Body of pancreas (tissue), 4 donors: ENCODE measurements around the gene RNF152. TPM values are rescaled to one million over a fixed set of nuclear protein-coding genes. Genes with fewer than 3 reads are reported as not detected.

ENCODE experiments used
- ATAC-seq: fragments of 150-250 bp; one replicate; pipeline ENCODE4 v1.9.1; 2016
- DNase-seq, 4 donors: peaks; one replicate each; pipeline ENCODE4 v3.0.0-alpha.2; 2019
- H3K27ac ChIP-seq, 4 donors: fragments of 200-600 bp; sonication (generic); 1 replicate in 3 of 4; 2 replicates in 1 of 4; pipeline versions ENCODE4 v1.5.1 to v1.6.1; 2016 to 2019; ENCODE audit warnings: mild to moderate bottlenecking in 1 of 4, mixed read lengths in 1 of 4, moderate library complexity in 1 of 4
- H3K27me3 ChIP-seq, 2 donors: fragments of 200-600 bp; sonication (generic); one replicate each; pipeline ENCODE4 v1.6.0; 2016; ENCODE audit warnings: mild to moderate bottlenecking in 1 of 2
- H3K36me3 ChIP-seq, 2 donors: fragments of 200-600 bp; sonication (generic); replicated peaks in 1 of 2; 2 replicates each; pipeline ENCODE4 v1.5.1; 2016; ENCODE audit warnings: low read depth in 2 of 2; ENCODE audit not compliant: insufficient read depth in 1 of 2
- H3K4me1 ChIP-seq: fragments of 200-600 bp; sonication (generic); one replicate; pipeline ENCODE4 v1.6.0; 2016
- H3K4me3 ChIP-seq, 2 donors: fragments of 200-600 bp; sonication (generic); 1 replicate in 1 of 2; 2 replicates in 1 of 2; pipeline ENCODE4 v1.5.1; 2016 to 2019
- H3K9me3 ChIP-seq, 3 donors: fragments of 200-600 bp; sonication (generic); 1 replicate in 2 of 3; 2 replicates in 1 of 3; pipeline ENCODE4 v1.5.1; 2016
- POLR2A ChIP-seq, 3 donors: fragments of 450-650 bp; IDR thresholded peaks; one replicate each; pipeline ENCODE4 v1.6.1; 2016; ENCODE audit warnings: antibody characterized with exemption in 3 of 3, mild to moderate bottlenecking in 2 of 3
- WGBS, 2 donors: methylation state at CpG; one replicate each; pipeline ENCODE4 v1.1.5; 2017; 5-methylcytosine and 5-hydroxymethylcytosine counted together
- intact Hi-C: fragments of 100-400 bp; cut with DNase I; formaldehyde crosslinking; loops from one replicate; pipeline ENCODE4 v1.15.1; 2023
- total RNA-seq, 2 donors: library from RNA; depleted of rRNA; stranded (reverse); fragments of >200 nt; gene quantifications; one replicate each; pipeline ENCODE4 v1.1.0, GENCODE V29; 2016
- TF ChIP-seq, protein P1 (sequence below), 7 experiments: fragments of 450-650 bp in 4 of 7; fragments of 200-600 bp in 3 of 7; sonication (generic) in 3 of 7; IDR thresholded peaks; one replicate each; pipeline ENCODE4 v1.5.1; 2016 to 2019; ENCODE audit warnings: antibody characterized with exemption in 7 of 7

RNF152 gene
- total RNA-seq, 2 donors from 2014 or later: 7.8 to 11.5 TPM

DNA sequence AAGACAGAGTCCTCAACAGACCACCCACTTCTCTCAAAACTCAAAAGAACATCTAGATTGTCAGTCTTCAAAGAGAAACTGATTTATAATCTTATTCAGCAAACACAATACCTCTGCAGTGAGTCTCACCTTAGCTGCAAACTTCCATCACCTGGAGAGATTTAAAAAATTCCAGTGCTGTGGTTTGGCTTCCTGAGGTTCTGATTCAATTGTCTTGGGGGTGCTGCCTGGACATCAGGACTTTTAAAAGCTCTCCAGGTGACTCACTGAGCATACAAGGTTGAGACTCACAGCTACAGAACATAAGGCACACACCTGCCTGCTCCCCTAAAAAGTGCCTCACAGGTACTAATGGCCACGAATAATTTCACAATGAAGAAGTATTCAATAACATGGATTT, 40.3 kb downstream of the RNF152 start:
- Histone ChIP-seq H3K27ac (no peak overlapping the region), H3K9me3 (no peaks in the 10 kb centered on the region), H3K27me3 (no peaks in the 10 kb centered on the region), H3K4me1 (peaks cover 16% of the 10 kb centered on the region), H3K4me3 (no peak overlapping the region), H3K36me3 (no peaks in the 10 kb centered on the region)
- DNase-seq (no peak), ATAC-seq (no peak)
- WGBS, 2 donors: 16 to 43% methylated on average over 1 of the region's 1 CpG
- intact Hi-C loops: no loop called here
- no peak for TF ChIP-seq POLR2A (IDR thresholded peaks at IDR 0.05)
- TF ChIP-seq, protein P1, sequence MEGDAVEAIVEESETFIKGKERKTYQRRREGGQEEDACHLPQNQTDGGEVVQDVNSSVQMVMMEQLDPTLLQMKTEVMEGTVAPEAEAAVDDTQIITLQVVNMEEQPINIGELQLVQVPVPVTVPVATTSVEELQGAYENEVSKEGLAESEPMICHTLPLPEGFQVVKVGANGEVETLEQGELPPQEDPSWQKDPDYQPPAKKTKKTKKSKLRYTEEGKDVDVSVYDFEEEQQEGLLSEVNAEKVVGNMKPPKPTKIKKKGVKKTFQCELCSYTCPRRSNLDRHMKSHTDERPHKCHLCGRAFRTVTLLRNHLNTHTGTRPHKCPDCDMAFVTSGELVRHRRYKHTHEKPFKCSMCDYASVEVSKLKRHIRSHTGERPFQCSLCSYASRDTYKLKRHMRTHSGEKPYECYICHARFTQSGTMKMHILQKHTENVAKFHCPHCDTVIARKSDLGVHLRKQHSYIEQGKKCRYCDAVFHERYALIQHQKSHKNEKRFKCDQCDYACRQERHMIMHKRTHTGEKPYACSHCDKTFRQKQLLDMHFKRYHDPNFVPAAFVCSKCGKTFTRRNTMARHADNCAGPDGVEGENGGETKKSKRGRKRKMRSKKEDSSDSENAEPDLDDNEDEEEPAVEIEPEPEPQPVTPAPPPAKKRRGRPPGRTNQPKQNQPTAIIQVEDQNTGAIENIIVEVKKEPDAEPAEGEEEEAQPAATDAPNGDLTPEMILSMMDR (IDR thresholded peaks at IDR 0.05): no peak

DNA sequence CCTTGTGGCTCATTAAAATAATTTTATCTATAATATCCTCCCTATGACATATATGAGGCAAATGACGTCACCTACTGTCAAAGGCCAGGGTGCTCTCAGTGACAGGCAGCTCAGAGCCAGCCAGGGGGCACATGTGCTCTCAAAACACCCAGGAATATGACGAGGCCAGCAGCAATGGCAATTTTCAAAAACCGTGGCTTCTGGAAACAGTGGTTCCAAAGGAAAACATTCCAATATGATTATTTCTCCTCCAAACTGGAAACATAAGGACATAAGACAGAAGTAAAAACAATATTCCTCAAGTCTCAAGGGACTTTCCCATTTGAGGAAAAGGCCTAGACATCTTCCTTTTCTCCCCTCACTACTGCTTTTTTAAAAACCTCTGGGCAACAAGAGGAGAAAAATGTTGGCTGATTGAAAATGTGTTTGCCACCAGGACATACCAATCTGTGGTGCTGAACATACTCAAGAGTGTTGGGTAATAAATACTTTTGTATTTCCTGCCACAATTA, 40.8 kb downstream of the RNF152 start:
- 60 to 63% methylated on average over 3 of the region's 3 CpGs for WGBS, 2 donors
- intact Hi-C loops: no loop called here
- ATAC-seq: no peak

DNA sequence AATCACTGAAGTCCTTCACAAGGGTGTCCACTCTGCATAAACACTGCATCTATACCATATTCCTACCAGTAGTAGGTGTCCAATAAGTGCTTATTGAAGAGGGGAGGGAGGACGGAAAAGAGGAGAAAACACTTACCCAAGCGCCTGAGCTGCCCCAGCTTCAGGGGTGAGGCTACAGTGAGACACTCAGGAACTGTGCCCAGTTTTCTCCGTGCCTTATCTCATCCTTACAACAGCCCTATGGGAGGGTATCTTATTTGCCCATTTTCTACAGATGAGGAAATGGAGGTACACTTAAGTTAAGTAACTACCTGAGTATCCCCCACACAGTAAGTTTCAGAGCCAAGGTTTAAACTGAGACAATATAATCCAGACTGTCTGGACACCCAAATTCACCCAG, 41.5 kb downstream of the RNF152 start:
- Histone ChIP-seq H3K4me3 (no peak overlapping the region), H3K27ac (no peak overlapping the region), H3K27me3 (no peaks in the 10 kb centered on the region), H3K4me1 (peaks cover 16% of the 10 kb centered on the region), H3K36me3 (no peaks in the 10 kb centered on the region), H3K9me3 (no peaks in the 10 kb centered on the region)
- TF ChIP-seq, protein P1 (IDR thresholded peaks at IDR 0.05): no peak
- TF ChIP-seq POLR2A (IDR thresholded peaks at IDR 0.05): no peak
- ATAC-seq (peak; percentile 45), DNase-seq (peak in 1 of 4 donors; percentile 12)
- WGBS, 2 donors: 59 to 63% methylated on average over 3 of the region's 3 CpGs
- intact Hi-C loops: no loop called here

More for the DNA sequence above, 40.8 kb downstream of the RNF152 start:
- no peaks in the 10 kb centered on the region for H3K36me3 ChIP-seq
- H3K27ac ChIP-seq: no peak overlapping the region
- H3K27me3 ChIP-seq: no peaks in the 10 kb centered on the region
- H3K4me3 ChIP-seq: no peak overlapping the region
- TF ChIP-seq, protein P1 (IDR thresholded peaks at IDR 0.05): no peak
- TF ChIP-seq POLR2A (IDR thresholded peaks at IDR 0.05): no peak
- no peaks in the 10 kb centered on the region for H3K9me3 ChIP-seq
- no peak for DNase-seq
- peaks cover 16% of the 10 kb centered on the region for H3K4me1 ChIP-seq

DNA sequence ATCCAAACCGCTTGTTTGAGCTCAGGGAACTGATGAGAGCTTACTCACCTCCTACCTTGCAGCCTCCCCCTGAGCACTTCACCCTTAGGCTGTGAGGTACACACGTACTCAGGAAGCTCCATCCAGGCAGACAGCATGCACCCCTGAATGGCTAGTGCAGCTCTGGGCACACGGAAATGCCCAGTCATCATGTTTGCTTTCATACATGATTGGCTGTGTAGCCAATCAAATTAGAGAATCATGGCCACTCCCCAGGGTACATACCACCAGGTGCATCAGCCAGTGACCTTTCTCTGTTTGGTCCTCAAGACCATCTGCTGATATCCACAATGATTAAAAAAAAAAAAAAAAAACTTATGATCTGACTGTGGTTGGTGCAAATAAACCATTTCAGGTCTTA, 42.1 kb downstream of the RNF152 start:
- WGBS, 2 donors: 63 to 81% methylated on average over 3 of the region's 3 CpGs
- intact Hi-C loops: no loop called here
- ATAC-seq (no peak), DNase-seq (no peak)
- no peaks in the 10 kb centered on the region for H3K27me3 ChIP-seq
- H3K4me3 ChIP-seq: no peak overlapping the region
- no peak for TF ChIP-seq POLR2A (IDR thresholded peaks at IDR 0.05)
- TF ChIP-seq, protein P1 (IDR thresholded peaks at IDR 0.05): no peak
- no peaks in the 10 kb centered on the region for H3K9me3 ChIP-seq
- no peak overlapping the region for H3K27ac ChIP-seq
- peaks cover 16% of the 10 kb centered on the region for H3K4me1 ChIP-seq
- no peaks in the 10 kb centered on the region for H3K36me3 ChIP-seq

DNA sequence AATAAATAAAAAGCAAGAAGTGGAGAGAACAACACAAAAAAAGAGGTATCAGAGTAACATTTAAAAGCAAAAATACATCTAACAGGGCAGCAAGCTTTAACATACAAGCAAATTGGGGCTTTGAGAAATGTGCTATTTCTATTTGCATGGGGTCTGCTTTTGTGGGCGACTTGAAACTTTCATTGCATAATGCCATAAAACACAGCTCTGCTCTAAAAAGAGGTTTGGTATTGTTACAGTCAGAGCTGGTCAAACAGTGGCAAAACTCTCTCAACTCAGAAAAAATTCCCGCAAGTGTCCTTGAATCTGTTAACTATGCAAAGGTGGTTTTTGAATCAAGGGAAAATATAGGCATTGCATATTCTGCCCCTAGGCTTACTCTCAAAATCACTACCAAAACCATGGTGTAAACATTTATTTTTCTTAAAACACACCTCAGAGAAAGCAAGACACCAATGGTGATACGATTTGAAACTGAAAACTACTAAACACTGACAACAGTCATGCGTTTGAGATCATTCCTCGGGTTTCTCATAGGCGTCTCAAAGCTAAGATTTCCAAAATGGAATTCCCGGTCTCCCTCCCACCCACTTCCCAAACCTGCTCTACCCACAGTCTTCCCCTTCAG, 45.5 kb downstream of the RNF152 start:
- ATAC-seq (no peak), DNase-seq (no peak)
- no peak overlapping the region for H3K27ac ChIP-seq
- no peaks in the 10 kb centered on the region for H3K36me3 ChIP-seq
- 72 to 77% methylated on average over 7 of the region's 7 CpGs for WGBS, 2 donors
- no peak for TF ChIP-seq POLR2A (IDR thresholded peaks at IDR 0.05)
- TF ChIP-seq, protein P1 (IDR thresholded peaks at IDR 0.05): no peak
- H3K4me3 ChIP-seq: no peak overlapping the region
- H3K4me1 ChIP-seq: peaks cover 4% of the 10 kb centered on the region
- H3K9me3 ChIP-seq: no peaks in the 10 kb centered on the region
- no peaks in the 10 kb centered on the region for H3K27me3 ChIP-seq
- intact Hi-C loops: no loop called here
